ENCODE results near the gene C7orf33. TPM values are rescaled to one million over a fixed set of nuclear protein-coding genes. Genes with fewer than 3 reads are reported as not detected.

Gene C7orf33
- total and polyA plus RNA-seq, 2 of the 8 experiments (the other 6 are each of a cell fraction or from before 2014, with no cell fraction given), result not detected

- TF ChIP-seq, protein P1, sequence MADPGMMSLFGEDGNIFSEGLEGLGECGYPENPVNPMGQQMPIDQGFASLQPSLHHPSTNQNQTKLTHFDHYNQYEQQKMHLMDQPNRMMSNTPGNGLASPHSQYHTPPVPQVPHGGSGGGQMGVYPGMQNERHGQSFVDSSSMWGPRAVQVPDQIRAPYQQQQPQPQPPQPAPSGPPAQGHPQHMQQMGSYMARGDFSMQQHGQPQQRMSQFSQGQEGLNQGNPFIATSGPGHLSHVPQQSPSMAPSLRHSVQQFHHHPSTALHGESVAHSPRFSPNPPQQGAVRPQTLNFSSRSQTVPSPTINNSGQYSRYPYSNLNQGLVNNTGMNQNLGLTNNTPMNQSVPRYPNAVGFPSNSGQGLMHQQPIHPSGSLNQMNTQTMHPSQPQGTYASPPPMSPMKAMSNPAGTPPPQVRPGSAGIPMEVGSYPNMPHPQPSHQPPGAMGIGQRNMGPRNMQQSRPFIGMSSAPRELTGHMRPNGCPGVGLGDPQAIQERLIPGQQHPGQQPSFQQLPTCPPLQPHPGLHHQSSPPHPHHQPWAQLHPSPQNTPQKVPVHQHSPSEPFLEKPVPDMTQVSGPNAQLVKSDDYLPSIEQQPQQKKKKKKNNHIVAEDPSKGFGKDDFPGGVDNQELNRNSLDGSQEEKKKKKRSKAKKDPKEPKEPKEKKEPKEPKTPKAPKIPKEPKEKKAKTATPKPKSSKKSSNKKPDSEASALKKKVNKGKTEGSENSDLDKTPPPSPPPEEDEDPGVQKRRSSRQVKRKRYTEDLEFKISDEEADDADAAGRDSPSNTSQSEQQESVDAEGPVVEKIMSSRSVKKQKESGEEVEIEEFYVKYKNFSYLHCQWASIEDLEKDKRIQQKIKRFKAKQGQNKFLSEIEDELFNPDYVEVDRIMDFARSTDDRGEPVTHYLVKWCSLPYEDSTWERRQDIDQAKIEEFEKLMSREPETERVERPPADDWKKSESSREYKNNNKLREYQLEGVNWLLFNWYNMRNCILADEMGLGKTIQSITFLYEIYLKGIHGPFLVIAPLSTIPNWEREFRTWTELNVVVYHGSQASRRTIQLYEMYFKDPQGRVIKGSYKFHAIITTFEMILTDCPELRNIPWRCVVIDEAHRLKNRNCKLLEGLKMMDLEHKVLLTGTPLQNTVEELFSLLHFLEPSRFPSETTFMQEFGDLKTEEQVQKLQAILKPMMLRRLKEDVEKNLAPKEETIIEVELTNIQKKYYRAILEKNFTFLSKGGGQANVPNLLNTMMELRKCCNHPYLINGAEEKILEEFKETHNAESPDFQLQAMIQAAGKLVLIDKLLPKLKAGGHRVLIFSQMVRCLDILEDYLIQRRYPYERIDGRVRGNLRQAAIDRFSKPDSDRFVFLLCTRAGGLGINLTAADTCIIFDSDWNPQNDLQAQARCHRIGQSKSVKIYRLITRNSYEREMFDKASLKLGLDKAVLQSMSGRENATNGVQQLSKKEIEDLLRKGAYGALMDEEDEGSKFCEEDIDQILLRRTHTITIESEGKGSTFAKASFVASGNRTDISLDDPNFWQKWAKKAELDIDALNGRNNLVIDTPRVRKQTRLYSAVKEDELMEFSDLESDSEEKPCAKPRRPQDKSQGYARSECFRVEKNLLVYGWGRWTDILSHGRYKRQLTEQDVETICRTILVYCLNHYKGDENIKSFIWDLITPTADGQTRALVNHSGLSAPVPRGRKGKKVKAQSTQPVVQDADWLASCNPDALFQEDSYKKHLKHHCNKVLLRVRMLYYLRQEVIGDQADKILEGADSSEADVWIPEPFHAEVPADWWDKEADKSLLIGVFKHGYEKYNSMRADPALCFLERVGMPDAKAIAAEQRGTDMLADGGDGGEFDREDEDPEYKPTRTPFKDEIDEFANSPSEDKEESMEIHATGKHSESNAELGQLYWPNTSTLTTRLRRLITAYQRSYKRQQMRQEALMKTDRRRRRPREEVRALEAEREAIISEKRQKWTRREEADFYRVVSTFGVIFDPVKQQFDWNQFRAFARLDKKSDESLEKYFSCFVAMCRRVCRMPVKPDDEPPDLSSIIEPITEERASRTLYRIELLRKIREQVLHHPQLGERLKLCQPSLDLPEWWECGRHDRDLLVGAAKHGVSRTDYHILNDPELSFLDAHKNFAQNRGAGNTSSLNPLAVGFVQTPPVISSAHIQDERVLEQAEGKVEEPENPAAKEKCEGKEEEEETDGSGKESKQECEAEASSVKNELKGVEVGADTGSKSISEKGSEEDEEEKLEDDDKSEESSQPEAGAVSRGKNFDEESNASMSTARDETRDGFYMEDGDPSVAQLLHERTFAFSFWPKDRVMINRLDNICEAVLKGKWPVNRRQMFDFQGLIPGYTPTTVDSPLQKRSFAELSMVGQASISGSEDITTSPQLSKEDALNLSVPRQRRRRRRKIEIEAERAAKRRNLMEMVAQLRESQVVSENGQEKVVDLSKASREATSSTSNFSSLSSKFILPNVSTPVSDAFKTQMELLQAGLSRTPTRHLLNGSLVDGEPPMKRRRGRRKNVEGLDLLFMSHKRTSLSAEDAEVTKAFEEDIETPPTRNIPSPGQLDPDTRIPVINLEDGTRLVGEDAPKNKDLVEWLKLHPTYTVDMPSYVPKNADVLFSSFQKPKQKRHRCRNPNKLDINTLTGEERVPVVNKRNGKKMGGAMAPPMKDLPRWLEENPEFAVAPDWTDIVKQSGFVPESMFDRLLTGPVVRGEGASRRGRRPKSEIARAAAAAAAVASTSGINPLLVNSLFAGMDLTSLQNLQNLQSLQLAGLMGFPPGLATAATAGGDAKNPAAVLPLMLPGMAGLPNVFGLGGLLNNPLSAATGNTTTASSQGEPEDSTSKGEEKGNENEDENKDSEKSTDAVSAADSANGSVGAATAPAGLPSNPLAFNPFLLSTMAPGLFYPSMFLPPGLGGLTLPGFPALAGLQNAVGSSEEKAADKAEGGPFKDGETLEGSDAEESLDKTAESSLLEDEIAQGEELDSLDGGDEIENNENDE (IDR thresholded peaks at IDR 0.05; ENCODE audit: insufficient replicate concordance, low read length), result peak; percentile 80
- TF ChIP-seq SP1 (IDR thresholded peaks at IDR 0.05; ENCODE audit: low read depth, low read length) (peak; percentile 33; the same call in 1 of the 2 replicates), CBX8 (IDR thresholded peaks at IDR 0.05; ENCODE audit: borderline replicate concordance, low read depth, low read length) (no peak)
Measured at GRCh38 chr7:148567524-148567923, 23.0 kb upstream of the C7orf33 start (continued).

Data from H1 (cell line).